Breast epithelium (tissue), 3 donors: ENCODE measurements around the gene TRIM32.

Experiments used
- CTCF ChIP-seq, 3 donors: fragments of 450-650 bp; IDR thresholded peaks; one replicate each; pipeline ENCODE4 v1.5.1; 2016 to 2017; ENCODE audit warnings: antibody characterized with exemption in 3 of 3, mild to moderate bottlenecking in 3 of 3, moderate library complexity in 3 of 3
- POLR2AphosphoS5 ChIP-seq, 3 donors: sonication (generic); formaldehyde crosslinking; IDR thresholded peaks; one replicate each; pipeline ENCODE4 v1.6.1; 2017; ENCODE audit warnings: antibody characterized with exemption in 3 of 3

- no peak for TF ChIP-seq CTCF (IDR thresholded peaks at IDR 0.05)
- TF ChIP-seq POLR2AphosphoS5 (IDR thresholded peaks at IDR 0.05): no peak
Measured at GRCh38 chr9:116724123-116724522, 37.0 kb downstream of the TRIM32 start.
